HepG2 (cell line): Measurements from ENCODE around the gene TFAP2B. TPM values are rescaled to one million over a fixed set of nuclear protein-coding genes. Genes with fewer than 3 reads are reported as not detected.
A peak's percentile ranks its signal among the peaks of the same experiment; 100 is the strongest.

ENCODE experiments used
- ATAC-seq: fragments of 200-7000 bp; cut with Tn5 transposase; 3 replicates; pipeline ENCODE4 v1.9.1; 2020; ENCODE audit warnings: mild to moderate bottlenecking, moderate library complexity
- BruUV-seq: library from RNA; stranded (reverse); fragments of 400-500 nt; replicated peaks from 2 replicates; lab custom pipeline; 2021; lab: Mats Ljungman, UMichigan
- CTCF ChIA-PET: fragments of 300-600 bp; formaldehyde crosslinking; extraction: SDS; loops from one replicate; lab custom pipeline; 2021; ENCODE audit warnings: low total read pairs, inconsistent platforms, low intra/inter-chr PET ratio; lab: Yijun Ruan, JAX
- POLR2A ChIA-PET: fragments of 350-600 bp; sonication (Branson Sonifier 250); formaldehyde crosslinking; loops from one replicate; lab custom pipeline; 2020; ENCODE audit warnings: antibody characterized with exemption, inconsistent platforms; lab: Yijun Ruan, JAX
- DNase-seq: peaks from one replicate; pipeline ENCODE4 v3.0.0-alpha.2; 2015; ENCODE audit warnings: low spot score
- FAIRE-seq: peaks from 3 replicates; lab custom pipeline; 2011; peaks lifted over from hg19 to GRCh38; lab: Jason Lieb, UNC
- H2AFZ ChIP-seq: one replicate; pipeline ENCODE4 v1.6.1; 2011; ENCODE audit warnings: low read length, inconsistent platforms
- H3K27ac ChIP-seq: fragments of 300-600 bp; 3 replicates; pipeline ENCODE4 v1.8.0; 2011; ENCODE audit warnings: mixed run types, mild to moderate bottlenecking, mixed read lengths, low read length, inconsistent platforms; ENCODE audit not compliant: insufficient read depth; ENCODE audit errors: extremely low read length
- H3K27me3 ChIP-seq, 2 experiments: fragments of 200-600 bp in 1 of 2; 2 replicates in 1 of 2; 3 replicates in 1 of 2; pipeline versions ENCODE4 v1.6.0 to v1.8.0; 2011; ENCODE audit warnings: low read length in 2 of 2, mild to moderate bottlenecking in 2 of 2, moderate library complexity in 2 of 2, inconsistent platforms in 1 of 2; ENCODE audit not compliant: insufficient read depth in 2 of 2, control insufficient read depth in 1 of 2
- H3K36me3 ChIP-seq, 2 experiments: fragments of 200-600 bp in 1 of 2; replicated peaks in 1 of 2; 2 replicates in 1 of 2; 3 replicates in 1 of 2; pipeline versions ENCODE4 v1.5.1 to v1.8.0; 2011; ENCODE audit warnings: low read length in 2 of 2, inconsistent platforms in 1 of 2; ENCODE audit not compliant: insufficient read depth in 2 of 2, control insufficient read depth in 1 of 2
- H3K4me1 ChIP-seq: 2 replicates; pipeline ENCODE4 v1.5.1; 2012; ENCODE audit warnings: low read length, inconsistent platforms; ENCODE audit not compliant: insufficient read depth
- H3K4me2 ChIP-seq: 2 replicates; pipeline ENCODE4 v1.6.0; 2011; ENCODE audit warnings: low read depth, low read length, inconsistent platforms
- H3K4me3 ChIP-seq, 3 experiments: fragments of 200-600 bp in 1 of 3; sonication (generic), shearing (Covaris generic) in 1 of 3; replicated peaks in 1 of 3; 2 replicates each; pipeline ENCODE4 v1.5.1; 2011 to 2016; ENCODE audit warnings: low read length in 3 of 3, inconsistent platforms in 2 of 3, low read depth in 2 of 3, mild to moderate bottlenecking in 2 of 3, control low read depth in 1 of 3, mixed read lengths in 1 of 3; ENCODE audit not compliant: insufficient read depth in 1 of 3
- H3K79me2 ChIP-seq: one replicate; pipeline ENCODE4 v1.6.1; 2011; ENCODE audit warnings: low read length, inconsistent platforms; ENCODE audit not compliant: insufficient read depth
- H3K9ac ChIP-seq: 2 replicates; pipeline ENCODE4 v1.6.0; 2011; ENCODE audit warnings: mild to moderate bottlenecking, low read depth, low read length, inconsistent platforms; ENCODE audit not compliant: insufficient read depth
- H3K9me3 ChIP-seq: 2 replicates; pipeline ENCODE4 v1.5.1; 2012; ENCODE audit warnings: mild to moderate bottlenecking, low read length
- H4K20me1 ChIP-seq: 2 replicates; pipeline ENCODE4 v1.6.0; 2011; ENCODE audit warnings: inconsistent platforms, mild to moderate bottlenecking, low read length, moderate library complexity; ENCODE audit not compliant: insufficient read depth
- DZIP1 ChIP-seq: sonication (generic); formaldehyde crosslinking; IDR thresholded peaks from 2 replicates; pipeline ENCODE4 v1.5.0; 2020; ENCODE audit warnings: mild to moderate bottlenecking, missing genetic modification reagents
- MAFK ChIP-seq, 2 experiments: IDR thresholded peaks in 1 of 2; conservative IDR thresholded peaks in 1 of 2; 2 replicates each; pipeline ENCODE4 v1.6.1; 2011; ENCODE audit warnings: improper control_type of control experiment in 2 of 2, low read length in 2 of 2
- PCBP2 ChIP-seq: fragments of 200-400 bp; formaldehyde crosslinking; optimal IDR thresholded peaks from 2 replicates; pipeline ENCODE3; 2018; ENCODE audit warnings: low read length, low read depth; ENCODE audit not compliant: poor library complexity, severe bottlenecking
- TCF7 ChIP-seq: sonication (generic); IDR thresholded peaks from 2 replicates; pipeline ENCODE4 v1.6.1; 2016; ENCODE audit warnings: antibody characterized with exemption, low read depth
- ZNF263 ChIP-seq: sonication (generic); formaldehyde crosslinking; IDR thresholded peaks from 2 replicates; pipeline ENCODE4 v1.4.0; 2020; ENCODE audit warnings: missing genetic modification reagents
- WGBS: methylation state at CpG from one replicate; pipeline ENCODE4 v1.1.6; 2017; ENCODE audit warnings: low lambda C conversion rate; 5-methylcytosine and 5-hydroxymethylcytosine counted together
- in situ Hi-C: cut with HindIII; loops from 2 replicates; pipeline ENCODE4 v1.10.0; 2017; ENCODE audit warnings: low pct_unique_long_range_greater_than_20kb; ENCODE audit not compliant: extremely low pct_ligation_motif_present
- intact Hi-C: fragments of 100-400 bp; cut with micrococcal nuclease; formaldehyde crosslinking; loops from one replicate; pipeline ENCODE4 v1.10.0; 2022; ENCODE audit not compliant: unreplicated experiment
- polyA plus RNA-seq, 8 experiments: library from polyadenylated mRNA; depleted of rRNA in 3 of 8; stranded (reverse) in 7 of 8; unstranded in 1 of 8; fragments of >200 nt; fragmentation: Illumina TruSeq in 4 of 8; extraction: Trizol in 4 of 8; gene quantifications; 2 replicates each; pipeline versions ENCODE4 v1.2.1 to v1.2.3, GENCODE V29; 2011 to 2016; ENCODE audit warnings: low read depth in 4 of 8, missing spikeins in 1 of 8, mixed read lengths in 1 of 8; ENCODE audit not compliant: insufficient read depth in 1 of 8
- total RNA-seq, 5 experiments: library from RNA; depleted of rRNA; stranded (reverse); fragments of >200 nt; fragmentation: Illumina TruSeq; extraction: Trizol; gene quantifications; 2 replicates each; pipeline ENCODE4 v1.2.3, GENCODE V29; 2016; ENCODE audit warnings: low read depth in 1 of 5
- TF ChIP-seq, protein P1 (sequence below): IDR thresholded peaks from 2 replicates; pipeline ENCODE4 v1.6.1; 2012; ENCODE audit warnings: inconsistent platforms

The TFAP2B gene
- total and polyA plus RNA-seq, 2 of the 13 experiments (the other 11 are each of a cell fraction or from before 2014, with no cell fraction given): not detected

DNA sequence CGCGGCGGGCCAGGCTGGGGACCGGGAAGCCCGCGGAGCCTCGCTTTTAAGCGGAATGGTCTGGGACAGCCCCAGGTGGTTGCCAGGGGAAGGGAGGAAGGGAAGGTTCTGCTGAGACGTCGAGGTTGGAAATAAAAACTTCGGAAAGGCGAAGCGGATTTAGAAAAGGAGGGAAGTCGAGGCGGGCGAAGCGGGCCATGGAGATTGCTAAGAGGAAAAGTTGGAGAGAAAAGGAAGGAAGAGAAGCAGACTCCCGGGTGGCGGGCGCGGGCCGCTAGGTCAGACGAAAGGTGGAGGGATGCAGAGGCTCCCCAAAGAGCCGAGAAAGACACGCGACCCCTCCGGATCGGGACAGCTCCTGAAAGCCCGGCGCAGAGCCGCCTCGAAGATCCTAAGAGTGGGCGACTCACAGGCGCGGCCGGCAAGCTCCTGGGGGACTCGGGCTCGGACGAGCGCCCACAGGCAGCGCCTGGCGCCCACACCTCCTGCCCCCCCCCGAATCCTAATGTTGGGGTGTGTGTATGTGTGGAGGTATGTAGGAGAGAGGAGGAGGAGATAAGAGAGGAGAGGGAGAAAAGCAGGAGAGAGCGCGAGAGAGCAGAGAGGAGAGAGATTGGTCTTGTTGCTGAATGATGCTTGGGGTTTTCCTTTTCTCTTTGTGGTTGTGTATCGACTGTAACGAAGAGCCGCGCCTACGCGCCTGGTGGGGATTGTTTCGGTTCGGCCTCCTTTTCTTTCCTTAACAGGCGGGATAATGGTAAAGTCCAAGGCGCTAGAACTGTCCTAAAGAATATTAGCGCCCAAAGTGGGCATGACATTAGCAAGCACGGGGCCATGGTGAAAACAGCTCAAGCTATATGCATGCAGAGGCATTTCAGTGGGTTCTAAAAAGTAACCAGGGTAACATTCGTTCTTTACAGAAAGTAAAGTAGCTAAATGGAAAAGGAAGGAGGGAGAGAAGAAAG is 1.5 kb downstream of the TFAP2B start:
- Histone ChIP-seq H3K27ac (no peak overlapping the region), H3K4me2 (no peak overlapping the region), H4K20me1 (no peaks in the 10 kb centered on the region), H3K9ac (no peak overlapping the region), H3K4me1 (no peaks in the 10 kb centered on the region), H3K9me3 (no peaks in the 10 kb centered on the region), H3K79me2 (no peaks in the 10 kb centered on the region), H3K27me3 (peaks cover 6 to 64% of the 10 kb centered on the region in 2 experiments), H3K4me3 (no peak overlapping the region), H2AFZ (no peak overlapping the region), H3K36me3 (no peaks in the 10 kb centered on the region)
- POLR2A ChIA-PET: no interaction called here
- BruUV-seq: no TSS peak
- 38% methylated on average over 58 of the region's 58 CpGs for WGBS
- no peak for ATAC-seq
- CTCF ChIA-PET: no interaction called here
- intact Hi-C loops: loop anchor here (5.0 kb wide), 1 partner anchor 1022 kb away; no protein-coding TSS in a partner anchor
- no peak for TF ChIP-seq MAFK (conservative IDR thresholded peaks at IDR 0.05 in 1 of 2, IDR thresholded peaks at IDR 0.05 in 1 of 2; ENCODE audit: low read length in 2 of 2)
- no peak for TF ChIP-seq DZIP1 (CRISPR knock-in tag)
- TF ChIP-seq ZNF263 (CRISPR knock-in tag): no peak
- no peak for TF ChIP-seq TCF7
- TF ChIP-seq, protein P1, sequence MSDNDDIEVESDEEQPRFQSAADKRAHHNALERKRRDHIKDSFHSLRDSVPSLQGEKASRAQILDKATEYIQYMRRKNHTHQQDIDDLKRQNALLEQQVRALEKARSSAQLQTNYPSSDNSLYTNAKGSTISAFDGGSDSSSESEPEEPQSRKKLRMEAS: no peak
- peak; percentile 83 for TF ChIP-seq PCBP2
- in situ Hi-C loops: loop anchor here (5.0 to 10.0 kb wide), 3 partner anchors 535 to 1202 kb away; no protein-coding TSS in a partner anchor
- DNase-seq: no peak
- FAIRE-seq: no peak
